Left lobe of liver (tissue), 2 donors: Measurements from ENCODE around the gene CPSF4L. TPM values are rescaled to one million over a fixed set of nuclear protein-coding genes. Genes with fewer than 3 reads are reported as not detected.

ENCODE experiments used
- ATAC-seq: fragments of 200-7000 bp; cut with Tn5 transposase; one replicate; pipeline ENCODE4 v1.9.1; 2020; ENCODE audit warnings: mild to moderate bottlenecking, moderate library complexity
- DNase-seq: peaks from one replicate; pipeline ENCODE4 v3.0.0-alpha.2; 2020; ENCODE audit warnings: low spot score
- total RNA-seq: library from RNA; stranded (reverse); gene quantifications from one replicate; pipeline ENCODE4 v1.2.1, GENCODE V29; 2021
- donor health status: DM: no; HTN: no; CAD: no; lungs with moderate emphysema.
- donor health status: DM: no; HTN: yes; CAD: no.

The CPSF4L gene
- total RNA-seq, 1 donor from 2014 or later, result 0.13 TPM

GRCh38 chr17:73208139-73208827, 53.4 kb downstream of the CPSF4L start:
- DNase-seq, result no peak
- no peak for ATAC-seq

GRCh38 chr17:73205459-73205961, 56.2 kb downstream of the CPSF4L start:
- DNase-seq, result no peak
- no peak for ATAC-seq

GRCh38 chr17:73203788-73204479, 57.7 kb downstream of the CPSF4L start:
- DNase-seq (no peak), ATAC-seq (no peak)

- ATAC-seq (peak; percentile 5), DNase-seq (no peak)
These were observed 58.4 kb downstream of the CPSF4L start for GRCh38 chr17:73203135-73203787.

- DNase-seq (peak; percentile 86), ATAC-seq (peak; percentile 84)
These were observed 60.2 kb downstream of the CPSF4L start for GRCh38 chr17:73201215-73202069.

- ATAC-seq, result no peak
- peak; percentile 15 for DNase-seq
These were observed 61.2 kb downstream of the CPSF4L start for GRCh38 chr17:73200476-73200875.

GRCh38 chr17:73199751-73200317, 61.8 kb downstream of the CPSF4L start:
- ATAC-seq (peak; percentile 65), DNase-seq (peak; percentile 82)

- no peak for ATAC-seq
- no peak for DNase-seq
These were observed 62.8 kb downstream of the CPSF4L start for GRCh38 chr17:73198930-73199260.

Other genes starting within 250 kb of the CPSF4L start
- gene SLC39A11, start 169.2 kb downstream of the CPSF4L start, total RNA-seq, result 46.1 TPM
- gene SSTR2, start 96.9 kb downstream of the CPSF4L start, total RNA-seq, result 0.70 TPM
- 20.1 TPM for gene COG1, start 68.8 kb downstream of the CPSF4L start, total RNA-seq
- gene CDC42EP4, start 50.1 kb upstream of the CPSF4L start, total RNA-seq, result 35.5 TPM